ENCODE results near the gene ATF6.
"Not testable (repeated sequence)": the region's sequence is repeated elsewhere in the genome, so short reads cannot be mapped to it uniquely, and the experiment has no call there.

Gene ATF6

DNA sequence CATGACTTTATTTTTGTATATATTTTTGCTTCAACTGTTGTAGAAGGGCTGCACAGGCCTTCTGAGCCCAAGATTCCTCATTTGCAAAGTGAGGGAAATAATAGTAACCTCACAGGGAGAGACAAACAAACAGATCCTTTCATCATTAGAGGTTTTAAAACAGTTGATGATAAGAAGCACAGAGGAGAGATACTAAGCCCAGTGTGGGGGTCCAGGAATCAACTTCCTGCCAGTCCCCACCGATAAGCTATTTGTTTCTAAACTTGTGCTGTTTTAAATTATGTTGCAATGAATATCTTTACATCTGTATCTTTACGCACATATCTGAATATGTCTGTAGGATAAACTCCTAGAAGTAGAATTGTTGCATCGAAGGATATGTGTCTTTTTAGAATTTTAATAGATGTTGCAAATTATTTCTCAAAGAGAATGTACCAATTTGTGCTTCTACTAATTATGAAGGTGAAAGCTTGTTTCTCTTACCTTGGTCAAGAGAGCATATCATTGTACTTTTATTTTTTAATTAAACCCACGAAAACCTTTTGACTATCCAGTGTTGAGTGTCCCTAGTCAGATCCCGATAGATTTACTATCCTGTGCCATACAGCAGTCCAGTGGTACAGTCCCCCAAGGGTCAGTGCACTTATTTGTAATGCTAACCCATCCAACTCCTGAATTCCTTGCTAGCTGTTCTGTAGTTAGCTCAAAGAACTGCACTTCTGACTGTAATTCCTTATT is 34.0 kb upstream of the ATF6 start:
- DNase-seq (ENCODE audit: extremely low read depth in 1 of 2, low read depth in 1 of 2) = no peak

DNA sequence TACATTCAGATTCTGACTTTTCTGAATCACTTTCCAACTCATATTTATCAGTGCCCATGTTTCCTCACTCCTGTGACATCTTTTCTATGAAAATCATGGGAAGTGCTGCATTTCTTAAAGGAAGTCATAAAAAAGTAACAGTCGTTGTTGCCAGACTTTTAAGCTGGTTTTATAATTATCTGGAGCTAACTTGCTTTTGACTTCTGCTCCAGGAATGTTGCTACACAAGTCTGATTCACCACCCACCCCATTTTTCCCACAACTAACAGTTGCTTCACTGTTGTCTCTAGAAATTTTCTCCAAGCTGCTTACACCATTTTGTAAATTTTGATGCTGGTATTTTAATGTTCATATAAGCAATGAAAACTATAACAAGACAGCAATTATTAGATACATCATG is 32.6 kb upstream of the ATF6 start:
- DNase-seq (ENCODE audit: extremely low read depth in 1 of 2, low read depth in 1 of 2) = no peak

DNA sequence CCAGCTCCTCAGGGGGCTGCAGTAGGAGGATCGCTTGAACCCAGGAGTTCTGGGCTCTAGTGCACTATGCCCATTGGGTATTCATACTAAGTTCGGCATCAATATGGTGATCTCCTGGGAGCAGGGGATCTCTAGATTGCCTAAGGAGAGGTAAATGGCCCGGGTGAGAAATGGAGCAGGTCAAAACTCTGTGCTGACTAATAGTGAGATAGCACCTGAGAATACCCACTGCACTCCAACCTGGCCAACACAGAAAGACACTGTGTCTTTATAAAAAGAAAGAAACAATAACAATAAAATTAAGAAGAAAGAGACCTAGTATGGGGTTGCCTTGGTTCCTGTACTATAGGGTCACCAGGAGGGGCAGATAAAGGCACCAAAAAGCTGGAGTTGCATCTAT is 30.3 kb upstream of the ATF6 start:
- no peak for DNase-seq (ENCODE audit: extremely low read depth in 1 of 2, low read depth in 1 of 2)

DNA sequence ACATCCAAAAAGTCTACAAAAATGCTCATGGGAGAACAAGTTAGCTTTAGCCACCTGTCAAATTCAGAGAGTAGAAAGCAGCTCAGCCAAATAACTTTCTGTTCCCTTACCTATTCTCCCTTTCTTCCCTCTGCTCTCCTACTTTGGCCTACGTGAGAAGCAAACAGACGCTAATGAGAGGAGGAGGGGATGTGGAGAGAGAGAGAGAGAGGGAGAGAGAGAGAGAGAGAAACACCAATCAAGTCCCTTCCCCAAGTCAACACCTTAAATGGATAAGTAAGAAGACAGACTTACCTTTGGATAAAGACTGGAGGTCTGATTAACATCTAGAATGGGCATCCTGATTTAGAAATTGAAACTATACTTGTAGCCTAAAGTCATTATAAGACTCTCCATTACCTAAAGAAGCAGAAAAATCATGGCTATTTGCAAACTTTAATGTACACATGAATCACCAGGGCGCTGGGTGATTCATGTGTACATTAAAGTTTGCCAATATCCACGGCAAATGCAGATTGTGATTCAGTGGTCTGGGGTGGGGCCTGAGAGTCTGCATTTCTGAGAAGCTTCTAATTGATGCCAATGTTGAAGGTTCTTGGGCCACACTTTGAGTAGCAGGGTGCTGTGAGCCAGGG is 29.7 kb upstream of the ATF6 start:
- DNase-seq (ENCODE audit: extremely low read depth in 1 of 2, low read depth in 1 of 2) = peak in 1 of 2 donors; percentile 32

DNA sequence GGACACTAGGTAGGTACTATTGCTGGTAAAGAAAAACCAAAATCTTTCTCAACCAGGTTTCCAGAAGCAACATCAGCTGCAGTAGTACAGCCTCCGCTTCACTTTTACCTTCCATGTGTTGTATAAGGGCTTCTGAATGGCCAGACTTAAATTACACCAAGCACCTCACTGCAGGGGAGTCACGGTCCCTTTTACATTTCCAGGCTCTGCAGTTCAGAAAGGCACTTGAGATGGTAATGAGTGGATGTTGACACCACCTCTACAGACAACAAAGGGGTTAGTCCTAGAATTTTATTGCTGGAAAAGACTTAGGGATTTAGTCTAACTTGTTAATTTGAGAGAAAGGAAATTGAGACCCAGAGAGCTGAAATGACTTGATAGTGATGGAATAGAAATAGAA is 28.5 kb upstream of the ATF6 start:
- no peak for DNase-seq (ENCODE audit: extremely low read depth in 1 of 2, low read depth in 1 of 2)

DNA sequence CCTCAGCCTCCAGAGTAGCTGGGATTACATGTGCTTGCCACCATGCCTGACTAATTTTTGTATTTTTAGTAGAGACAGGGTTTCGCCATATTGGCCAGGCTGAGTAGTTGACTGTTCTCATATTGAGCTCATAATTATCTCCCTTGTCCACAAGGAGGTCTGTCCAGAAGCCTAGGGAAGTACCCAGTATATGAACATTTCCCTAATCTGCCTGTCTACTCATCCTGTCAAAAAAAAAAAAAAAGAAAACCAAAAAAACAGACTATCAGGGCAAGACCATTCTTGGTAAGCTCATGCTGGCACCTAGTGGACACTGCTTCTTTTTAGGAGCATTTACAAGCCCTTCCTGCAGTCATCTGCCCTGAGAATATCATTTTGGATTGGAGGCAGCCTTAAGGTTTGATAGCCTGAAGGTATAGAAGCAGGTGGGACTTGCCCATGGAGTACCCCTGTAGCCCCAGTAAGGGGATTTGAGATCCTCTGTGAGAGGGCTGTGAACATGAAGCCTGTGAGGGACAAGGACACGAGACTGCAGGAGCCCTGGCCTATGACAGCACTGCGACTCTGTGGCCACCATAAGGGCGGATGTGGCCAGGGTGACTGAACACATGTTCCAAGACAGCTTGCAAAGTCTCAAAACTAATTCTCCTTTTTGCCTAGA is 27.4 kb upstream of the ATF6 start:
- DNase-seq (ENCODE audit: extremely low read depth in 1 of 2, low read depth in 1 of 2) = peak; percentile 43 to 49

DNA sequence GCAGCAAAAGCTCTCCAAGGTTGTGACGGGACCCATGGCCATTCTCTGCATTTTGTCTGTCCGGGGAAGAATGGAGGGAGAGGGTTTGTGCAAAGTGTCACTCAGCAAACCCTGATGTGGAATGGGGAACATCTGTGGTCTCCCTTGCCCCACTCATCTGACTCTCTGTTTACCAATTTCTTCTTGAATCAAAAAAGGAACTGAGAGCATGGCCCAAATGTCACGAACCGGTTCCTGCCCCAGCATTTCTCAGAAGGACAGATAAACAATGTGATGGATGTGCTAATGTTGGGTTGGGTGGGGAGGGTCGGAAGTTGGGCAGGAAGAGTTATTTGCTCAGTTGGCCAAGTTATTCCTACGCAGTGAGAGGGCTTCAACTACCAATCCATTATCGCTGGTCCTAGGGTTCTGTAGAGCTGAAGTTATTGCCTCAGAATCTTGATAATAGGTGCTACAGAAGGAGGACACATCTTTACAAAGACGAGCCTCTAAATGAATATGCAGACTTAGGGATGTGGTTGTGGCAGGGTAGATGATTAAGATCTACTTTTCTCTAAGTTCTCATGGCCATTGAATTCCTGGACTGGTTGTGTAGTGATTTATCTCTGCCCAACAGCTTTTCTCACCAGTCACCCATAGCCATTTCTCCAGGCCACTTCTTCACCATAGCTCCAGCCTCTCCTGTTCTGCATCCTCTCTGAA is 26.1 kb upstream of the ATF6 start:
- no peak for DNase-seq (ENCODE audit: extremely low read depth in 1 of 2, low read depth in 1 of 2)

DNA sequence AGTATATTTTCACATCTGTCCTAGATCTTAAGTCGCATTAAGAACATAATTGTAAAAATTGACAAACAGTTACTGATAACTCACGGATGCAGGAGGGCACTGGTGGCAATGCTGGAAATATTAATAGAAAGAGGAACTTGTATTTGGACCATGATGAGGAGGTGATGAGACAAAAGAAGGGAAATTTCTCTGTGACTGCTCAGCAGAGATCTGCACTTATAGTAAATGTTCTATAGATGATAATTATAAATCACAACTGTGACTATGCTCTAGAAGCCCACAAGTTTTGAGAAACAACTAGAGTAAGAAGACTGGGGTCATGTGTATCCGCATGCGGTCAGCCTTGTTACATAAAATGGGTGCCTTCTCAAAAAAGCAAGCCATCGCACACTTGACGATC is 25.2 kb upstream of the ATF6 start:
- DNase-seq (ENCODE audit: extremely low read depth in 1 of 2, low read depth in 1 of 2) = no peak

DNA sequence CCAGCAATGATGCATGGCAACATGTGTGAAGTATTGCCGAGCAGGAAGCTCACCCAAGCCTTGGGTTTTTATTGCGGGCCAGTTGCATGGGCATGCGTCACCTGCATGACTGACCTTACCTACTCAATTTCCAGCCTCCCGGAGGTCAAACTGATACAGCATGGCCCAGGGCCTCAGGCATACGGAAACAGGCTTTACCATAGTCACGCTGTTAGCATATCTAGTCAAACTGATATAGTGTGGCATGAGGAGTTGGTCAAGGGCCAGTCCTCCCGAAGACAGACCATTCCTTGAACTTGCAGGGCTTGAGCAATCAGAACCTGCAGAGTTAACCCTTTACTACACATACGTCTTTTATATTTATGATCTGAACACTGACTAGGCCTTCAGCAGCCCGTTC is 22.9 kb upstream of the ATF6 start:
- DNase-seq (ENCODE audit: extremely low read depth in 1 of 2, low read depth in 1 of 2) = no peak

DNA sequence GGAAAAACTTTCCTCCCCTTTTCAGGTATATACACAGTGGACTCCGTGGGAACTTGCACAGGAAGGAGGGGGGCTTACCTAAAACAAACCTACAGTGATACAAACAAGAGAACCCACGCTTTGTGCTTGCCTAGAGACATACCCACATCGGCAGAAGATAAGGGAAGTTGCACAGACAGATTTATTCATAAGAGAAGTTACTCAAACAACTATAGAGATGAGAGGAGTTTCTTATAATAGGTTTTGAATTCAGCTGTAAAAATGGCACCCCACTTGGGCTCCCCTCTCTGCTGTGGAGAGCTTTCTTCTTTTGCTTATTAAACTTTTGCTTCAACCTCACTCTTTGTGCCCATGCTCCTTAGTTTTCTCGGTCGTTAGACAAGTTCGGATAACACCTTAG is 18.3 kb upstream of the ATF6 start:
- no peak for DNase-seq (ENCODE audit: extremely low read depth in 1 of 2, low read depth in 1 of 2)

DNA sequence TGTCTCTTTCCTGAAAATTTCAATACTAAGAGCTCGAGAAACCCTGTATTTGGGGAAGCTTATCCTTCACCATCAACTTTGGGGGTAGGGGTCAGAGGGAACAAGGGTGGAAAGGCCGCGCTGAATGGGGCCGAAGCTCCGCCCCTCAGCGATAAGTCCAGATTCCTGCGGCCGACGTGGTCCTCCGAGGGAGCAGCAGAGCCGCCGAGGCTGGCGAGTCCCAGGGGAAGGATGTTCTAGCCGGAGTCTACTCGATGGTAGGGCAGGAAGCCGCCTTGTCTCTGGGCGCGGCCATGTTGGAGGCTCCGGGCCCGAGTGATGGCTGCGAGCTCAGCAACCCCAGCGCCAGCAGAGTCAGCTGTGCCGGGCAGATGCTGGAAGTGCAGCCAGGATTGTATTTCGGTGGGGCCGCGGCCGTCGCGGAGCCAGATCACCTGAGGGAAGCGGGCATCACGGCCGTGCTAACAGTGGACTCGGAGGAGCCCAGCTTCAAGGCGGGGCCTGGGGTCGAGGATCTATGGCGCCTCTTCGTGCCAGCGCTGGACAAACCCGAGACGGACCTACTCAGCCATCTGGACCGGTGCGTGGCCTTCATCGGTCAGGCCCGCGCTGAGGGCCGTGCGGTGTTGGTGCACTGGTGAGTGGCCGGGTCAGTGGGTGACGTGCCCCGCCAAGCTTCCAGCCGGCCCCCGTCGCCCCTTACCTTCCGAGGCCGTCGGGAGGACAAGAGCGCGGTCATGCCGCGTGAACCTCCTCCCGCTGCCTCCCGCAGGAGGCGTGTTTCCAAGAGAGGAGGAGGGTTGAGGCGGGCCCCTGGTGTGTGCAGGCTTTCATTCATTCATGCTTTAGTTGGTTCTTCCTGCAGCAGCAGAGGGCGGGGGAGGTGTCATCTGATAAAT is 16.4 kb upstream of the ATF6 start, which contains the start of gene DUSP12:
Gene DUSP12 (plus strand): TSS at position 278 of the 899 bp plus-strand sequence. CDS start 16 bp downstream, at position 294.
- peak; percentile 76 to 92 for DNase-seq (ENCODE audit: extremely low read depth in 1 of 2, low read depth in 1 of 2)

DNA sequence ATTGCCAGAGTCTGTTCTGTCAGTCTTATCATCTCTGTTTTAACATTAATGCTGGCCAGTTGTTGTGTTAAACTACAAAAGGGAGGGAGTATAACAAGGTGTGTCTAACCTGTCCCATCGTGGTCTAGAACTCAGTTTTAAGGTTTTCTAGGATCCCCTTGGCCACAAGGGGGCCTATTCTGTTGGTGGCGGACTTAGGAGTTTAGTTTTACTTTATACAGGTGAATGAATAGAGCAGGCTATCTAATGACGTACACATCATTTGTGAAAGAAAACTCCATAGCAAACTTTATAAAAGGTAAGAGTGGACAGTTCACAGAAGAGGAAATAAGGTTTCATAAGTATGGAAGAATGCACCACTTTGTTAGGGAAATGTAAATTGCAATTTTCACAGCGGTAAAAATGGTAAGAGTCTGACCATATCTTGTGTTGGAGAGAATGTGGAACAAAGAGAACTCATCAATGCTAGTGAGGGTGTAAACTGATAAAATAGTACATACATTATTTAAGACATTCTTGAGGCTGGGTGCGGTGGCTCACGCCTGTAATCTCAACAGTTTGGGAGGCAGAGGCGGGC is 2.5 kb upstream of the ATF6 start:
- DNase-seq (ENCODE audit: extremely low read depth in 1 of 2, low read depth in 1 of 2) = no peak

DNA sequence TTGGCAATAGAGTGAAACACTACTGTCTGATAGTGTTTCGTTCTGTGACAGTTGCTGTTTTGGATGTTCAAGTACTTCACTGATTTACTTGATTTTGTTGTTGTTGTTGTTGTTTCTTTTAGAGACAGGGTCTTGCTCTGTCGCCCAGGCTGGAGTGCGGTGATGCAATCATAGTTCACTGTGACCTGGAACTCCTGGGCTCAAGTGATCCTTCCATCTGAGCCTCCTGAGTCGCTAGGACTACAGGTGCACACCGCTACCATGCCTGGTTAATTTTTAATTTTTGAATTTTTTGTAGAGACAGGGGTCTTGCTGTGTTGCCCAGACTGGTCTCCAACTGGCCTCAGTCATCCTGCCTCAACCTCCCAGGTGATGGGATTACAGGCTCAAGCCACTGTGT is 2.3 kb downstream of the ATF6 start:
- DNase-seq (ENCODE audit: extremely low read depth in 1 of 2, low read depth in 1 of 2) = no peak

DNA sequence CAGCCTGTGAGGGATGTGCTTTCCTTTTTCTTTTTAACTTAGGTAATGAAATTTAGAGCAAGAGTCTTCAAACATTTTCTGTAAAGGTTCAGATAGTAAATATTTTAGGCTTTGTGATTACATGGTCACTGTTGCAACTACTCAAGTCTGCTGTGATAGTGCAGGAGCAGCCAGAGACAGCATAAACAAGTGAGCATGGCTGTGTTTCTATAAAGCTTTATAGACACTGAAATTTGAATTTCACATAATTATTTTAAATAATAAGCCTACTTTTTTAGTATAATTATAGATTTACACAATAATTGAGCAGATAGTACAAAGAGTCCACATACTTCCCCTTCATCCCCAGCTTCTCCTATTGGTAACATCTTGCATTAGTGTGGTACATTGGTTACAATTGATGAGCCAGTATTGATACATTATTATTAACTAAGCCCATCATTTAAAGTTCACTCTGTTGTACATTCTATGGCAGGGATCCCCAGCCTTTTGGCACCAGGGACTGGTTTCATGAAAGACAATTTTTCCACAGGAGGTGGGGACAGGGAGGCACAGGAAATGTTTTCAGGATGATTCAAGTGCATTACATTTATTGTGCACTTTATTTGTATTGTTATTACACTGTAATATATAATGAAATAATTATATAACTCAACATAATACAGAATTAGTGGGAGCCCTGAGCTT is 3.0 kb downstream of the ATF6 start:
- no peak for DNase-seq (ENCODE audit: extremely low read depth in 1 of 2, low read depth in 1 of 2)

DNA sequence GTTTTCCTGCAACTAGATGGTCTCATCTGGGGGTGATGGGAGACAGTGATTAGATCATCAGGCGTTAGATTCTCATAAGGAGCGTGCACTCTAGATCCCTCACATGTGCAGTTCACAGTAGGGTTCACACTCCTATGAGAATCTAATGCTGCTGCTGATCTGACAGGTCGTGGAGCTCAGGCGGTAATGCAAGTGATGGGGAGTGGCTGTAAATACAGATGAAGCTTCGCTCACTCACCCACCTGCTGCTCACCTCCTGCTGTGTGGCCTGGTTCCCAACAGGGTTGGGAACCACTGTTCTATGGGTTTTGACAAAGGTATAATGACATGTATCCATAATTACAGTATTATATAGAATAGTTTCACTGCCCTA is 3.5 kb downstream of the ATF6 start:
- DNase-seq (ENCODE audit: extremely low read depth in 1 of 2, low read depth in 1 of 2) = not testable (repeated sequence)

DNA sequence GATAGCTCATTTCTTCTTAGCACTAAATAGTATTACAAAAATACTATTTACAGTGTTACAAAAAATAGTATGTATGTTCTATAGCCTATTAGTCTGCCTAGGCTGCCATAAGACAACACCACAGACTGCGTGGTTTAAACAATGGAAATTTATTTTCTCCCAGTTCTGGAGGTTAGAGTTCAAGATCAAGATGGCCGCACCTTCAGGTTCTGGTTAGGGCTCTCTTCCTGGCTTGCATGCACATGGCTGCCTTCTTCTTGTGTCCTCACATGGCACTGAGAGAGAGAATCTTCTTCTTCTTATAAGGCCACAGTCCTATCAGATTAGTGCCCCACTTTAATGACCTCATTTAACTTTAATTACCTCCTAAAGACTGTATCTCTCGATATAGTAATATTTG is 4.1 kb downstream of the ATF6 start:
- no peak for DNase-seq (ENCODE audit: extremely low read depth in 1 of 2, low read depth in 1 of 2)

DNA sequence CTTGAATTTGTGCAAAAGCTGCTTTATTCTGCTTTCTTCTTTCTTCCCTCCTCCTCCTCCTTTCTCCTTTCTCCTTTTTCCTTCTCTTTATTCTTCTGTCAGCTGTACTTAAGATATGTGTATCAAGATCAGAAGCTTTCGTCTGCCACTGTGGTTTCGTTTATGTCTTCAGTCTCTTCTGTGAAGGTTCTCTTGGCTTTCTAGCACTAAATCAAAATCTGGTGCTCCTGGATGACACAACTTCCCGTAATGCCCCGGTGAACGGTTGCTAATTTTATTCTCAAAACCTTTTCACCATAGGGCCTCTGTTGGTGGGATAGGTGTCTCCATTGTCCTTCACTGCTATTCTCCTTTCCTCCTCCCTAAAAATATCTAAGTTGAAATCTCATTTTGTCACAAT is 5.0 kb downstream of the ATF6 start:
- DNase-seq (ENCODE audit: extremely low read depth in 1 of 2, low read depth in 1 of 2) = no peak

DNA sequence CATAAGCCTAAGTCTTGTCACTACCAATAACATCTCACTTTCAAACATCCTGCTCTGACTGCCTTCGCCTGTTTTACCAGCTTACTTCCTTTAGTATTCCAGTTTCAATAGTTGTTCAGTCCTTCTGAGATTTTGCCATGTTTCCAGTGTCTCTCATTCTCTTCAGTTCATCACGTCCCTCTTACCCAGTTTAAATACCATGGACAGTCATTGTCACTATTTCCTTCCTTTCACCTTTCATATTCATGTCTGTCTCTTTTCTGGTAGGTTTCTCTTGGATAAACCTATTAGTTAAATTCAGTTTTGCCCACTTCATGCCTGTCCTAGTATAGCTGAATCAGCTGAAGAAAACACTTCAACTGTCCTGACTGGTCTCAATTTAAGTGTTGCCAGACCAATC is 5.9 kb downstream of the ATF6 start:
- no peak for DNase-seq (ENCODE audit: extremely low read depth in 1 of 2, low read depth in 1 of 2)

DNA sequence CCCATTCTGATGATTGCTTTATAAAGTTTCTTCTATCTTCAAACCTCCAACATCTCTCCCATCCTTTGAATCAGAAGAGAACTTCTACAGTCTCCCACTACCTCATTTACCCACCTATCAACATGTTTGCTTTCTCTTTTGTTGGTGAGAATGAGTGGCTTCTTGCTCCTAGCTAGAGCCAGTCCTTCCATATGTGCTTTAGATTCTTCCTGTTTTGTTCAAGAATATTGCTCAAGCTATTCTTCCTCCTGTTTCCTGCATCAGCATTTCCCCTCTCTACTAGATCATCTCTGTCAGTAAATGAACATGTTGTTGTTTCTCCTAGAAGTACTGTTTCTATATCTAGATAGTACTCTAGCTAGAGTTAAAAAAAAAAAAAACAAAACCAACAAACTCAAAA is 6.3 kb downstream of the ATF6 start:
- DNase-seq (ENCODE audit: extremely low read depth in 1 of 2, low read depth in 1 of 2) = no peak

DNA sequence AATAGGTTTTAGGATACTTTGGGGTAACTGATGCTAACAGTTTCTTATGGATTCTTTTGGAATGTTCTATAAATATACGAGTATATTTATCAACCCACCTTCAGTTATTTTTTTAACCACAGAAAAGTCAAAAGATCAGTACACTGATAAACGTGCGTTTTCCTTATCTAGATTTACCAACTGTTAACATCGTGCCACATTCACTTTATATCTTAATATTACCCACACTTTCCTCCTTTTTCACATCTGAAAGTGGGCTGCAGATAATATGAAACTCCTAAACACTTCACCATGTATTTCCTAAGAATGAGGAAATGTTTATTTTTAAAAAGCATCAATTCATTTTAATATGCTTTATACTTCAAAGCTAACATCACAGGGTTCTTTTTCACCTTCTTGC is 7.7 kb downstream of the ATF6 start:
- DNase-seq (ENCODE audit: extremely low read depth in 1 of 2, low read depth in 1 of 2) = no peak

All from stimulated activated CD8-positive, alpha-beta memory T cell treated with anti-CD3 and anti-CD28 coated beads, Interleukin-7, amount 100 ng/mL, for 48 hours (primary cell).